Peyer's patch (tissue), 4 donors: ENCODE results near the gene LEPR.

ENCODE experiments used
- CTCF ChIP-seq, 6 experiments: fragments of 450-650 bp in 4 of 6; fragments of 200-600 bp in 2 of 6; sonication (generic) in 1 of 6; IDR thresholded peaks; one replicate each; pipeline ENCODE4 v1.5.1; 2017 to 2019; ENCODE audit warnings: antibody characterized with exemption in 6 of 6, mild to moderate bottlenecking in 3 of 6, moderate library complexity in 1 of 6
- POLR2A ChIP-seq, 2 donors: fragments of 450-650 bp; IDR thresholded peaks; one replicate each; pipeline ENCODE4 v1.5.1; 2017; ENCODE audit warnings: antibody characterized with exemption in 2 of 2, mild to moderate bottlenecking in 2 of 2, moderate library complexity in 2 of 2

DNA sequence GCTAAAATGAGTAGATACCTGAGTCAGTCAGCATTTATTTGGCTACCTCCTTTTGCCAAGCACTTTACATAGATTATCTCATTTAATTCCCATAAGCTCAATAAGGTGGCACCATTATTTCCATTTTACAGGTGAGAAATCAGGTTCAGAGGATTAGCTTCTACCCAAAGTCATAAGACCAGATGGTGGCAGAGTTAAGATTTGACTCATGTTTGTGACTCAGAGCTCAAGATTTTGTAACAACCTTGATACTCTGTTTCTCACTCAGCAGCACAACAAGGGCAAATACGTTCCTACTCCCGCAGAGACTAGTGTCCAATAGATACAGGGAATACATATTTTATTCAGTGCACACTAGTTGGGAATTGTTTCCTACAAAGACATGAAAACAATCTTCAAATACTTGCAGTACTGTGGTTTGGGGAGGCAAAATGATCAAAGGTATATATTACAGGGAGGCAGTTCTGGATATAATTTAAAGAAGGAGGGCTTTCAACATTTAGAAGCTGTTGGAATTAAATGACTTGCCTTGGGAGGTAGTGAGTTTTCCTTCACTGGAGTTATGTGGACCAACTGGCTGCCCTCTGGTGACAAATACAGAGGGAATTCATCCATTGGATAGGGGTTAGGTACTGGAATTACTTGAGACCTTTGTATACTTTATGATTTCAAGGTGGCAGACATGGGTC is 3.6 kb downstream of the LEPR start:
- TF ChIP-seq CTCF (IDR thresholded peaks at IDR 0.05) (no peak), POLR2A (IDR thresholded peaks at IDR 0.05) (no peak)
